Measurements from ENCODE around the gene MYL10. TPM values are rescaled to one million over a fixed set of nuclear protein-coding genes. Genes with fewer than 3 reads are reported as not detected.

MYL10 gene
- total and polyA plus RNA-seq, 2 of the 8 experiments (the other 6 are each of a cell fraction or from before 2014, with no cell fraction given): 0.18 TPM; not detected in 1

DNA sequence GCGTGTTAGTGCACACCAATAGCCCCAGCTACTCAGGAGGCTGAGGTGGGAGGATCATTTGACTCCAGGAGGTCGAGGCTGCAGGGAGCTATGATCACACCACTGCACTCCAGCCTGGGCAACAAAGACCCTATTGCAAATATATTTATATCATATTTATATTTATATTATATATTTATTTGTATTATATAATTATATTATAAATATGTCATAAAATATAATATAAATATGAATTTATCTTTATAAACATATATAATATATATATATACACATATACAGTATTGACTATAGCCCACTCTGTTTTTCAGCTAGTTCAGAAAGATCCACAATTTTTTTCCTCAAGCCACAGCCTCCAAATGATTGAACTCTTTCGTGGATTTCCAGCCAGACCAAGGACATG is 45.3 kb upstream of the MYL10 start:
- Histone ChIP-seq H3K9me3 (ENCODE audit: insufficient read depth in 2 of 2, low read depth in 1 of 2, low read length in 1 of 2) (no peaks in the 10 kb centered on the region), H3K36me3 (ENCODE audit: control insufficient read depth in 2 of 4, insufficient read depth in 4 of 4, low read length in 3 of 4) (no peaks in the 10 kb centered on the region), H3K23ac (ENCODE audit: insufficient read length) (no peak overlapping the region), H2AK5ac (ENCODE audit: low read depth, low read length) (no peak overlapping the region), H3K27me3 (replicated peaks in 1 of 4; ENCODE audit: control insufficient read depth in 3 of 4, extremely low read depth in 1 of 4, insufficient read depth in 3 of 4, low read length in 3 of 4) (no peaks in the 10 kb centered on the region), H2BK12ac (ENCODE audit: low read depth, low read length) (no peak overlapping the region), H3K14ac (ENCODE audit: insufficient read length) (no peak overlapping the region), H4K20me1 (replicated peaks in 1 of 2; ENCODE audit: control insufficient read depth in 1 of 2, insufficient read depth in 2 of 2, low read length in 2 of 2) (no peaks in the 10 kb centered on the region), H2BK120ac (replicated peaks; ENCODE audit: low read depth, low read length) (no peak overlapping the region), H2BK20ac (ENCODE audit: low read length) (no peak overlapping the region), H3K9ac (replicated peaks in 1 of 4; ENCODE audit: extremely low read depth in 1 of 4, low read depth in 3 of 4, low read length in 3 of 4) (no peak overlapping the region), H3K27ac (ENCODE audit: low read depth, low read length) (no peak overlapping the region), H3K4ac (replicated peaks; ENCODE audit: insufficient read length, low read depth, low read length) (no peak overlapping the region), H2BK5ac (ENCODE audit: low read depth, low read length) (no peak overlapping the region), H4K8ac (ENCODE audit: extremely low read depth, insufficient read depth, low read length) (no peak overlapping the region), H3K23me2 (ENCODE audit: low read depth, low read length) (no peaks in the 10 kb centered on the region), H3K79me2 (ENCODE audit: control insufficient read depth in 1 of 2, insufficient read depth in 2 of 2, low read length in 2 of 2) (no peaks in the 10 kb centered on the region), H2AFZ (ENCODE audit: low read length) (no peak overlapping the region), H3K18ac (ENCODE audit: extremely low read depth, low read length) (no peak overlapping the region), H2BK15ac (ENCODE audit: low read length) (no peak overlapping the region), H4K91ac (replicated peaks; ENCODE audit: insufficient read length, low read length) (no peak overlapping the region), H3K56ac (replicated peaks; ENCODE audit: insufficient read length, low read depth, low read length) (no peak overlapping the region), H3K4me1 (replicated peaks in 1 of 4; ENCODE audit: control insufficient read depth in 3 of 4, insufficient read depth in 4 of 4, low read length in 3 of 4) (peaks cover 0 to 13% (median 8%) of the 10 kb centered on the region in 4 experiments; a peak in 4 of 7 replicates), H3K4me3 (ENCODE audit: extremely low read depth in 1 of 4, insufficient read depth in 2 of 4, low read depth in 3 of 4, low read length in 4 of 4) (no peak overlapping the region), H4K5ac (ENCODE audit: insufficient read length, low read depth, low read length) (no peak overlapping the region), H3K79me1 (ENCODE audit: low read depth, low read length) (no peaks in the 10 kb centered on the region), H3K4me2 (ENCODE audit: insufficient read depth in 1 of 2, low read depth in 2 of 2, low read length in 2 of 2) (no peak overlapping the region)
- FAIRE-seq: no peak
- no peak for DNase-seq (ENCODE audit: low read depth in 1 of 2, low spot score in 2 of 2)
- 78% methylated on average over 3 of the region's 3 CpGs; no CpG with 5 or more reads in 1 of the 2 experiments for WGBS, 2 experiments (ENCODE audit: extremely low coverage in 1 of 2, insufficient coverage in 1 of 2, insufficient read length in 1 of 2, insufficient replicate concordance in 2 of 2, low coverage in 1 of 2, low lambda C conversion rate in 2 of 2, missing lambda C conversion rate in 1 of 2)
- CTCF ChIA-PET (ENCODE audit: partially characterized antibody): interaction anchor here (0.8 to 3.0 kb wide), 6 partner anchors 9 to 395 kb away, joined by 3 to 9 read pairs (median 4); no protein-coding TSS in a partner anchor
- TF ChIP-seq, protein P1, sequence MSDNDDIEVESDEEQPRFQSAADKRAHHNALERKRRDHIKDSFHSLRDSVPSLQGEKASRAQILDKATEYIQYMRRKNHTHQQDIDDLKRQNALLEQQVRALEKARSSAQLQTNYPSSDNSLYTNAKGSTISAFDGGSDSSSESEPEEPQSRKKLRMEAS (IDR thresholded peaks at IDR 0.05): no peak
- TF ChIP-seq JUN (IDR thresholded peaks at IDR 0.05; ENCODE audit: low read depth, low read length) (no peak), RNF2 (IDR thresholded peaks at IDR 0.05; ENCODE audit: borderline replicate concordance, low read depth, low read length, missing control alignments, poor library complexity, severe bottlenecking) (no peak), SUZ12 (IDR thresholded peaks at IDR 0.05; ENCODE audit: low read length) (no peak), CREB1 (IDR thresholded peaks at IDR 0.05) (no peak), CTBP2 (IDR thresholded peaks at IDR 0.05; ENCODE audit: borderline replicate concordance, insufficient read depth, insufficient read length, low read length) (no peak), SIN3A (conservative IDR thresholded peaks at IDR 0.05 in 1 of 2, IDR thresholded peaks at IDR 0.05 in 1 of 2; ENCODE audit: low read depth in 1 of 2, low read length in 2 of 2) (no peak), EP300 (IDR thresholded peaks at IDR 0.05; ENCODE audit: borderline replicate concordance in 1 of 2, low read depth in 2 of 2, low read length in 2 of 2) (no peak), TCF12 (IDR thresholded peaks at IDR 0.05; ENCODE audit: low read depth, low read length) (no peak), MAFK (IDR thresholded peaks at IDR 0.05; ENCODE audit: low read depth, low read length) (no peak), CHD1 (IDR thresholded peaks at IDR 0.05; ENCODE audit: low read depth, low read length) (no peak)
- TF ChIP-seq, protein P2, sequence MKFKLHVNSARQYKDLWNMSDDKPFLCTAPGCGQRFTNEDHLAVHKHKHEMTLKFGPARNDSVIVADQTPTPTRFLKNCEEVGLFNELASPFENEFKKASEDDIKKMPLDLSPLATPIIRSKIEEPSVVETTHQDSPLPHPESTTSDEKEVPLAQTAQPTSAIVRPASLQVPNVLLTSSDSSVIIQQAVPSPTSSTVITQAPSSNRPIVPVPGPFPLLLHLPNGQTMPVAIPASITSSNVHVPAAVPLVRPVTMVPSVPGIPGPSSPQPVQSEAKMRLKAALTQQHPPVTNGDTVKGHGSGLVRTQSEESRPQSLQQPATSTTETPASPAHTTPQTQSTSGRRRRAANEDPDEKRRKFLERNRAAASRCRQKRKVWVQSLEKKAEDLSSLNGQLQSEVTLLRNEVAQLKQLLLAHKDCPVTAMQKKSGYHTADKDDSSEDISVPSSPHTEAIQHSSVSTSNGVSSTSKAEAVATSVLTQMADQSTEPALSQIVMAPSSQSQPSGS (IDR thresholded peaks at IDR 0.05; ENCODE audit: low read length): no peak
- POLR2A ChIA-PET (ENCODE audit: partially characterized antibody): no interaction called here
